HG03196 (cell line): ENCODE data around the gene MS4A8.

ENCODE experiments used
- ATAC-seq: cut with Tn5 transposase; IDR thresholded peaks from one replicate; pipeline ENCODE4 v1.9.1; 2021; ENCODE audit not compliant: unreplicated experiment

MS4A8 gene

GRCh38 chr11:60762851-60763691 lies 63.7 kb downstream of the MS4A8 start:
- peak; percentile 60 for ATAC-seq

GRCh38 chr11:60763692-60764369 lies 64.4 kb downstream of the MS4A8 start:
- ATAC-seq: peak; percentile 31

GRCh38 chr11:60764879-60765278 lies 65.5 kb downstream of the MS4A8 start:
- ATAC-seq: peak; percentile 25

- no peak for ATAC-seq
Observed at GRCh38 chr11:60765355-60765754, 65.9 kb downstream of the MS4A8 start.
